ENCODE results near the gene PEF1. TPM values are rescaled to one million over a fixed set of nuclear protein-coding genes. Genes with fewer than 3 reads are reported as not detected.

Gene PEF1
- total RNA-seq, 1 donor from 2014 or later = 38.9 TPM

GRCh38 chr1:31651089-31651420 is 6.4 kb upstream of the PEF1 start:
- H3K4me3 Mint-ChIP-seq (ENCODE audit: unreplicated experiment) = no peak overlapping the region
- no peak overlapping the region for H3K27ac Mint-ChIP-seq (ENCODE audit: unreplicated experiment)
- TF ChIP-seq CTCF (IDR thresholded peaks at IDR 0.05; ENCODE audit: partially characterized antibody, unreplicated experiment) = no peak
- no peak for DNase-seq
- no peaks in the 10 kb centered on the region for H3K36me3 Mint-ChIP-seq (ENCODE audit: unreplicated experiment)
- peaks cover 2% of the 10 kb centered on the region for H3K27me3 Mint-ChIP-seq (ENCODE audit: unreplicated experiment)
- peaks cover 4% of the 10 kb centered on the region for H3K9me3 Mint-ChIP-seq (ENCODE audit: unreplicated experiment)
- H3K4me1 Mint-ChIP-seq (ENCODE audit: low read depth, unreplicated experiment) = peaks cover 14% of the 10 kb centered on the region

- Mint-ChIP-seq H3K36me3 (ENCODE audit: unreplicated experiment) (no peaks in the 10 kb centered on the region), H3K27me3 (ENCODE audit: unreplicated experiment) (peaks cover 2% of the 10 kb centered on the region), H3K27ac (ENCODE audit: unreplicated experiment) (no peak overlapping the region), H3K4me1 (ENCODE audit: low read depth, unreplicated experiment) (peaks cover 14% of the 10 kb centered on the region), H3K4me3 (ENCODE audit: unreplicated experiment) (no peak overlapping the region), H3K9me3 (ENCODE audit: unreplicated experiment) (peaks cover 4% of the 10 kb centered on the region)
- no peak for TF ChIP-seq CTCF (IDR thresholded peaks at IDR 0.05; ENCODE audit: partially characterized antibody, unreplicated experiment)
- no peak for DNase-seq
Measured at GRCh38 chr1:31650161-31651088, 5.7 kb upstream of the PEF1 start.

- Mint-ChIP-seq H3K27ac (ENCODE audit: unreplicated experiment) (no peak overlapping the region), H3K9me3 (ENCODE audit: unreplicated experiment) (peaks cover 9% of the 10 kb centered on the region), H3K4me1 (ENCODE audit: low read depth, unreplicated experiment) (peaks cover 9% of the 10 kb centered on the region), H3K27me3 (ENCODE audit: unreplicated experiment) (peaks cover 8% of the 10 kb centered on the region), H3K4me3 (ENCODE audit: unreplicated experiment) (no peak overlapping the region), H3K36me3 (ENCODE audit: unreplicated experiment) (no peaks in the 10 kb centered on the region)
- no peak for DNase-seq
- TF ChIP-seq CTCF (IDR thresholded peaks at IDR 0.05; ENCODE audit: partially characterized antibody, unreplicated experiment) = no peak
Measured at GRCh38 chr1:31648641-31649357, 4.1 kb upstream of the PEF1 start.

- Mint-ChIP-seq H3K27me3 (ENCODE audit: unreplicated experiment) (peaks cover 8% of the 10 kb centered on the region), H3K9me3 (ENCODE audit: unreplicated experiment) (peaks cover 6% of the 10 kb centered on the region), H3K4me3 (ENCODE audit: unreplicated experiment) (no peak overlapping the region), H3K36me3 (ENCODE audit: unreplicated experiment) (no peaks in the 10 kb centered on the region), H3K27ac (ENCODE audit: unreplicated experiment) (no peak overlapping the region), H3K4me1 (ENCODE audit: low read depth, unreplicated experiment) (peaks cover 14% of the 10 kb centered on the region)
- no peak for TF ChIP-seq CTCF (IDR thresholded peaks at IDR 0.05; ENCODE audit: partially characterized antibody, unreplicated experiment)
- DNase-seq = no peak
Measured at GRCh38 chr1:31648190-31648589, 3.5 kb upstream of the PEF1 start.

GRCh38 chr1:31647106-31647505 is 2.4 kb upstream of the PEF1 start:
- H3K27ac Mint-ChIP-seq (ENCODE audit: unreplicated experiment) = no peak overlapping the region

More at GRCh38 chr1:31647106-31647505, 2.4 kb upstream of the PEF1 start:
- H3K4me3 Mint-ChIP-seq (ENCODE audit: unreplicated experiment) = peak overlapping the region; percentile 17
- H3K9me3 Mint-ChIP-seq (ENCODE audit: unreplicated experiment) = peaks cover 6% of the 10 kb centered on the region
- no peak for TF ChIP-seq CTCF (IDR thresholded peaks at IDR 0.05; ENCODE audit: partially characterized antibody, unreplicated experiment)
- peaks cover 8% of the 10 kb centered on the region for H3K27me3 Mint-ChIP-seq (ENCODE audit: unreplicated experiment)
- no peaks in the 10 kb centered on the region for H3K36me3 Mint-ChIP-seq (ENCODE audit: unreplicated experiment)
- DNase-seq = no peak
- peaks cover 14% of the 10 kb centered on the region for H3K4me1 Mint-ChIP-seq (ENCODE audit: low read depth, unreplicated experiment)

All from glutamatergic neuron (in vitro differentiated cells).